IMR-90 (cell line): ENCODE measurements around the gene PRR5L.

Experiments
- CEBPB ChIP-seq: IDR thresholded peaks from 2 replicates; pipeline ENCODE4 v1.6.1; 2012; ENCODE audit warnings: low read depth, low read length, improper control_type of control experiment
- CHD1 ChIP-seq: IDR thresholded peaks from 2 replicates; pipeline ENCODE4 v1.6.1; 2012; ENCODE audit warnings: low read depth, low read length, improper control_type of control experiment
- CTCF ChIP-seq: conservative IDR thresholded peaks from 2 replicates; pipeline ENCODE4 v1.5.1; 2012; ENCODE audit warnings: mild to moderate bottlenecking, low read depth, low read length, improper control_type of control experiment
- ELK1 ChIP-seq: fragments of 150-350 bp; IDR thresholded peaks from 2 replicates; pipeline ENCODE4 v1.6.1; 2016; ENCODE audit warnings: low read depth, mild to moderate bottlenecking, low read length, moderate library complexity, borderline replicate concordance
- MXI1 ChIP-seq: IDR thresholded peaks from 2 replicates; pipeline ENCODE4 v1.6.1; 2012; ENCODE audit warnings: low read depth, mild to moderate bottlenecking, low read length, moderate library complexity, borderline replicate concordance
- POLR2A ChIP-seq: IDR thresholded peaks from 2 replicates; pipeline ENCODE4 v1.6.1; 2012; ENCODE audit warnings: mild to moderate bottlenecking, low read depth, low read length
- RAD21 ChIP-seq: IDR thresholded peaks from 2 replicates; pipeline ENCODE4 v1.6.1; 2012; ENCODE audit warnings: low read length, improper control_type of control experiment
- RCOR1 ChIP-seq: IDR thresholded peaks from 2 replicates; pipeline ENCODE4 v1.6.1; 2012; ENCODE audit warnings: mild to moderate bottlenecking, low read length, improper control_type of control experiment; ENCODE audit not compliant: insufficient replicate concordance

GRCh38 chr11:36251823-36252222 lies 44.3 kb upstream of the PRR5L start:
- TF ChIP-seq CTCF = no peak
- no peak for TF ChIP-seq POLR2A
- no peak for TF ChIP-seq RAD21
- TF ChIP-seq RCOR1 = no peak
- no peak for TF ChIP-seq CEBPB
- no peak for TF ChIP-seq CHD1
- TF ChIP-seq ELK1 = no peak
- no peak for TF ChIP-seq MXI1
